ENCODE data around the gene GCN1. TPM values are rescaled to one million over a fixed set of nuclear protein-coding genes. Genes with fewer than 3 reads are reported as not detected.
A peak's percentile ranks its signal among the peaks of the same experiment; 100 is the strongest.

GCN1 gene
- total and polyA plus RNA-seq, 12 donors: 9.7 to 41.3 (median 34.0) TPM

GRCh38 chr12:120227233-120228040 lies 32.9 kb upstream of the GCN1 start:
- Histone ChIP-seq H3K27ac (peak overlapping the region in 7 of 10 donors; percentile 12 to 94 (median 93)), H3K4me1 (peaks cover 58 to 88% (median 82%) of the 10 kb centered on the region in 9 donors), H3K27me3 (no peaks in the 10 kb centered on the region), H3K9me3 (no peaks in the 10 kb centered on the region), H3K36me3 (peaks cover under 1 to 44% (median 15%) of the 10 kb centered on the region in 9 donors), H3K4me3 (no peak overlapping the region)
- no peak for TF ChIP-seq CTCF (IDR thresholded peaks at IDR 0.05)
- 76 to 80% methylated on average over 8 of the region's 8 CpGs for WGBS, 2 donors
- intact Hi-C loops (cut with DNase I): loop anchor here in 7 of 10 donors (1.0 to 2.0 kb wide), 4 partner anchors 37 to 64 kb away; partner anchors contain the start of genes PXN (in 5 of the 7) and RNU4-2 (in 1 of the 7)
- ATAC-seq (no peak), DNase-seq (no peak)

- TF ChIP-seq CTCF (IDR thresholded peaks at IDR 0.05): peak in 3 of 9 donors; percentile 14 to 27 (median 26)
- H3K27me3 ChIP-seq: no peaks in the 10 kb centered on the region
- WGBS, 2 donors: 63 to 64% methylated on average over 13 of the region's 13 CpGs
- ATAC-seq: peak in 3 of 8 donors; percentile 7 to 30 (median 9)
- intact Hi-C loops (cut with DNase I): loop anchor here in 1 of 10 donors (2.0 kb wide), 1 partner anchor 39 kb away; the partner anchor contains the start of gene PXN
- peaks cover 46 to 74% (median 68%) of the 10 kb centered on the region in 9 donors for H3K4me1 ChIP-seq
- H3K36me3 ChIP-seq: peaks cover 8 to 58% (median 29%) of the 10 kb centered on the region in 9 donors
- H3K27ac ChIP-seq: peak overlapping the region in 9 of 10 donors; percentile 55 to 76 (median 67)
- peak overlapping the region in 1 of 10 donors; percentile 11 for H3K4me3 ChIP-seq
- H3K9me3 ChIP-seq: no peaks in the 10 kb centered on the region
- peak in 1 of 2 donors; percentile 44 for DNase-seq
These were observed 31.5 kb upstream of the GCN1 start for GRCh38 chr12:120225852-120226640.

- DNase-seq (no peak), ATAC-seq (peak in 1 of 8 donors; percentile 0)
- TF ChIP-seq CTCF (IDR thresholded peaks at IDR 0.05): no peak
- H3K27ac ChIP-seq: peak overlapping the region in 9 of 10 donors; percentile 55 to 76 (median 67)
- WGBS, 2 donors: 28 to 44% methylated on average over 9 of the region's 9 CpGs
- peaks cover 39 to 66% (median 59%) of the 10 kb centered on the region in 9 donors for H3K4me1 ChIP-seq
- no peaks in the 10 kb centered on the region for H3K9me3 ChIP-seq
- peak overlapping the region in 4 of 10 donors; percentile 7 to 27 (median 14) for H3K4me3 ChIP-seq
- peaks cover 8 to 67% (median 38%) of the 10 kb centered on the region in 9 donors for H3K36me3 ChIP-seq
- intact Hi-C loops (cut with DNase I): no loop called here
- no peaks in the 10 kb centered on the region for H3K27me3 ChIP-seq
These were observed 30.7 kb upstream of the GCN1 start for GRCh38 chr12:120225200-120225558.

All from heart right ventricle (tissue), 16 donors.